Activated naive CD4-positive, alpha-beta T cell treated with anti-CD3 and anti-CD28 coated beads, Interleukin-2, amount 10 ng/mL, durations not matched to agents 7 days and 5 days (primary cell): ENCODE measurements around the gene ABCB8.
A peak's percentile ranks its signal among the peaks of the same experiment; 100 is the strongest.
"Not testable (repeated sequence)": the region's sequence is repeated elsewhere in the genome, so short reads cannot be mapped to it uniquely, and the experiment has no call there.

Experiments used
- CTCF ChIA-PET: fragments of 350-600 bp; sonication (Branson Sonifier 250); formaldehyde crosslinking; loops from one replicate; lab custom pipeline; 2021; ENCODE audit warnings: antibody characterized with exemption; lab: Charles Lee
- DNase-seq: peaks from one replicate; pipeline ENCODE4 v3.0.0-alpha.2; 2020
- H3K27ac Mint-ChIP-seq: one replicate; pipeline ENCODE4 v1.8.0; 2021; ENCODE audit warnings: mild to moderate bottlenecking, moderate library complexity, mixed read lengths
- H3K27me3 Mint-ChIP-seq: one replicate; pipeline ENCODE4 v1.8.0; 2021; ENCODE audit warnings: mild to moderate bottlenecking, mixed read lengths
- H3K36me3 Mint-ChIP-seq: one replicate; pipeline ENCODE4 v1.8.0; 2021; ENCODE audit warnings: mixed read lengths
- H3K4me1 Mint-ChIP-seq: one replicate; pipeline ENCODE4 v1.8.0; 2021; ENCODE audit warnings: mixed read lengths
- H3K4me3 Mint-ChIP-seq: one replicate; pipeline ENCODE4 v1.8.0; 2021; ENCODE audit warnings: mild to moderate bottlenecking, moderate library complexity, mixed read lengths
- H3K9me3 Mint-ChIP-seq: one replicate; pipeline ENCODE4 v1.8.0; 2021; ENCODE audit warnings: mixed read lengths

ABCB8 gene

GRCh38 chr7:151005566-151005965 is 22.7 kb upstream of the ABCB8 start:
- Mint-ChIP-seq H3K36me3 (peaks cover 25% of the 10 kb centered on the region), H3K27me3 (no peaks in the 10 kb centered on the region), H3K4me3 (no peak overlapping the region), H3K4me1 (peaks cover 46% of the 10 kb centered on the region), H3K9me3 (no peaks in the 10 kb centered on the region), H3K27ac (no peak overlapping the region)
- CTCF ChIA-PET, result interaction anchor here (0.7 to 3.7 kb wide), 4 partner anchors 13 to 55 kb away, joined by 3 to 15 read pairs (median 6); no protein-coding TSS in a partner anchor
- no peak for DNase-seq

DNA sequence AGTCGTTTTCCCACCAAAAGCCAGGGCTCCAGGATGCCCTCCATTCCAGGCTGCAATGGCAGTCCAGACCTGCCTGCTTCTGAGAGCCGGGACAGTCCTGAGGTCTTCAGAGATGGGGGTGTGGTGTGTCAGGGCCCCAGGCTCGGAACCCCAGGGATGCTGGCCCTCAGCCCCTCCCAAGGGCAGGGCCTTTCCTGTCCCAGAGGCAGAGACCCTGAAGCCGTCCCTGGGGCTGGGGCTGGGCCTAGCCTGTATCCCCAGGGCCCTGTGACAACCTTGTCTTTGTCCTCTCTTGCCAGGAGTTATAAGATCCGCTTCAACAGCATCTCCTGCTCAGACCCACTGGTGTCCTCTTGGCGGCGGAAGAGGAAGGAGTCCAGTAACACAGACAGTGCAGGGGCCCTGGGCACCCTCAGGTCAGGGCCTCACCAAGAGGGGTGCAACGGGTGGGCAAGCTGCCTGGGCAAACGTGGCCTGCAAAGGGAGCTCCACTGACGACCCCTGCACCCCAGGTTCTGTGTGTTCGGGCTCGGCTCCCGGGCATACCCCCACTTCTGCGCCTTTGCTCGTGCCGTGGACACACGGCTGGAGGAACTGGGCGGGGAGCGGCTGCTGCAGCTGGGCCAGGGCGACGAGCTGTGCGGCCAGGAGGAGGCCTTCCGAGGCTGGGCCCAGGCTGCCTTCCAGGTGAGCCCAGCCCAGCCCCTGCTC is 21.5 kb upstream of the ABCB8 start:
- DNase-seq, result no peak
- Mint-ChIP-seq H3K4me1 (peaks cover 53% of the 10 kb centered on the region), H3K27me3 (no peaks in the 10 kb centered on the region), H3K27ac (peak overlapping the region; percentile 78), H3K4me3 (no peak overlapping the region), H3K36me3 (peaks cover 22% of the 10 kb centered on the region), H3K9me3 (no peaks in the 10 kb centered on the region)
- CTCF ChIA-PET, result interaction anchor here (1.5 to 4.3 kb wide), 5 partner anchors 12 to 44 kb away, joined by 3 to 33 read pairs (median 9); partner anchors contain the start of gene NOS3

DNA sequence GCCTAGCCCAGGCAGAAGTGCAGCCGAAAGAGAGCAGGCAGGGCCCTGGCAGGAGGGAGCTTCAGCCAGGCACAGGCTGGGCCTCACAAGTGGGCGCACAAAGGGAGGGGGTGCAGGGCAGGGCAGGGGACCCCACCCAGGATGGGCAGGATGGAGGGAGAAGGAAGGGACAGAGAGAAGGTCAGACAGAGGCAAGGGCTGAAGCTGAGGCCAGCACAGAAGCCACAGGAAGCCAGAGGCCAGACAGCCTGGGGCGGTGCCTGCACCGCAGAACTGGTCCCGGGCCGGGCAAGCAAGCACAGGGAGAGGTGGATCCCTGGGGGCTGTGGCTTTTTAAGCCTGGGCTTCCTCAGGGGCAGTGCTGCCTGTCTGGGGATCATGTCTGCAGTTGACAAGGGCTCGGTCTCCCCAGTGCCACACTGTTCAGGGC is 20.8 kb upstream of the ABCB8 start:
- no peak for DNase-seq
- Mint-ChIP-seq H3K36me3 (peaks cover 25% of the 10 kb centered on the region), H3K9me3 (no peaks in the 10 kb centered on the region), H3K4me1 (peaks cover 61% of the 10 kb centered on the region), H3K4me3 (peak overlapping the region; percentile 65), H3K27ac (peak overlapping the region; percentile 90), H3K27me3 (no peaks in the 10 kb centered on the region)
- CTCF ChIA-PET, result interaction anchor here (0.8 to 4.3 kb wide), 9 partner anchors 11 to 103 kb away, joined by 3 to 33 read pairs (median 5); partner anchors contain the start of gene NOS3

GRCh38 chr7:151008143-151008510 is 20.1 kb upstream of the ABCB8 start:
- Mint-ChIP-seq H3K4me3 (peak overlapping the region; percentile 65), H3K9me3 (no peaks in the 10 kb centered on the region), H3K4me1 (peaks cover 67% of the 10 kb centered on the region), H3K27me3 (no peaks in the 10 kb centered on the region), H3K27ac (peak overlapping the region; percentile 90), H3K36me3 (peaks cover 29% of the 10 kb centered on the region)
- DNase-seq, result peak; percentile 59
- CTCF ChIA-PET, result interaction anchor here (0.8 to 4.3 kb wide), 12 partner anchors 10 to 130 kb away, joined by 3 to 33 read pairs (median 4); partner anchors contain the start of gene NOS3

- Mint-ChIP-seq H3K27me3 (no peaks in the 10 kb centered on the region), H3K27ac (peak overlapping the region; percentile 90), H3K4me1 (peaks cover 71% of the 10 kb centered on the region), H3K4me3 (peak overlapping the region; percentile 65), H3K36me3 (peaks cover 29% of the 10 kb centered on the region), H3K9me3 (no peaks in the 10 kb centered on the region)
- CTCF ChIA-PET, result interaction anchor here (0.9 to 4.3 kb wide), 13 partner anchors 10 to 131 kb away, joined by 3 to 33 read pairs (median 5); partner anchors contain the start of genes ABCB8 and NOS3
- peak; percentile 72 for DNase-seq
Measured at GRCh38 chr7:151008511-151009323, 19.5 kb upstream of the ABCB8 start.

GRCh38 chr7:151009327-151010036 is 18.8 kb upstream of the ABCB8 start:
- CTCF ChIA-PET, result interaction anchor here (1.4 to 4.3 kb wide), 8 partner anchors 9 to 101 kb away, joined by 3 to 33 read pairs (median 13); partner anchors contain the start of gene ABCB8
- peaks cover 79% of the 10 kb centered on the region for H3K4me1 Mint-ChIP-seq
- peaks cover 31% of the 10 kb centered on the region for H3K36me3 Mint-ChIP-seq
- H3K27ac Mint-ChIP-seq, result peak overlapping the region; percentile 94
- no peaks in the 10 kb centered on the region for H3K9me3 Mint-ChIP-seq
- no peaks in the 10 kb centered on the region for H3K27me3 Mint-ChIP-seq
- no peak for DNase-seq
- H3K4me3 Mint-ChIP-seq, result no peak overlapping the region

- no peak for DNase-seq
- H3K9me3 Mint-ChIP-seq, result no peaks in the 10 kb centered on the region
- peaks cover 84% of the 10 kb centered on the region for H3K4me1 Mint-ChIP-seq
- H3K4me3 Mint-ChIP-seq, result peak overlapping the region; percentile 73
- no peaks in the 10 kb centered on the region for H3K27me3 Mint-ChIP-seq
- peak overlapping the region; percentile 94 for H3K27ac Mint-ChIP-seq
- peaks cover 31% of the 10 kb centered on the region for H3K36me3 Mint-ChIP-seq
- CTCF ChIA-PET, result interaction anchor here (1.4 to 4.3 kb wide), 7 partner anchors 8 to 101 kb away, joined by 3 to 33 read pairs (median 16); partner anchors contain the start of gene ABCB8
Measured at GRCh38 chr7:151010037-151010306, 18.3 kb upstream of the ABCB8 start.

GRCh38 chr7:151010307-151011096 is 17.7 kb upstream of the ABCB8 start:
- H3K36me3 Mint-ChIP-seq, result peaks cover 37% of the 10 kb centered on the region
- no peaks in the 10 kb centered on the region for H3K9me3 Mint-ChIP-seq
- peak overlapping the region; percentile 94 for H3K27ac Mint-ChIP-seq
- no peaks in the 10 kb centered on the region for H3K27me3 Mint-ChIP-seq
- H3K4me3 Mint-ChIP-seq, result peak overlapping the region; percentile 73
- H3K4me1 Mint-ChIP-seq, result peaks cover 89% of the 10 kb centered on the region
- peak; percentile 73 for DNase-seq
- CTCF ChIA-PET, result interaction anchor here (0.7 to 4.3 kb wide), 14 partner anchors 8 to 113 kb away, joined by 3 to 33 read pairs (median 5); partner anchors contain the start of genes ABCB8 and NOS3

DNA sequence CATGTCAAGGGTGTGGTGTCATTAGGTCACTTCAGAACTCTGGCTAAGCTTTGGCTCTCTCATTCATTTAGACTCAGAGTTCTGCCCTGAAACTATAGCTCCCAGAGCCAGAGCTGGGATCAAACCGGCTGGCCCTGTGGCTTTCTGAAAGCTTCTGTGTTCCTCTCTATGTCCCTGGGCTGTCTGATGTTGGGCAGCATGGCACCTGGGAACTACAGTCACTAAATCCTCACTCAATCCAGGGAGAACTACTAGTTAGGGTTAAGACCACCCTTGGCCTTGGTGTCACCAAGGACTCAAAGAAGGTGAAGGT is 17.2 kb upstream of the ABCB8 start:
- peaks cover 34% of the 10 kb centered on the region for H3K36me3 Mint-ChIP-seq
- peak overlapping the region; percentile 73 for H3K4me3 Mint-ChIP-seq
- H3K27ac Mint-ChIP-seq, result peak overlapping the region; percentile 94
- no peaks in the 10 kb centered on the region for H3K9me3 Mint-ChIP-seq
- CTCF ChIA-PET, result interaction anchor here (0.7 to 4.3 kb wide), 14 partner anchors 7 to 113 kb away, joined by 3 to 33 read pairs (median 5); partner anchors contain the start of genes ABCB8 and NOS3
- H3K4me1 Mint-ChIP-seq, result peaks cover 89% of the 10 kb centered on the region
- H3K27me3 Mint-ChIP-seq, result no peaks in the 10 kb centered on the region
- DNase-seq, result no peak

DNA sequence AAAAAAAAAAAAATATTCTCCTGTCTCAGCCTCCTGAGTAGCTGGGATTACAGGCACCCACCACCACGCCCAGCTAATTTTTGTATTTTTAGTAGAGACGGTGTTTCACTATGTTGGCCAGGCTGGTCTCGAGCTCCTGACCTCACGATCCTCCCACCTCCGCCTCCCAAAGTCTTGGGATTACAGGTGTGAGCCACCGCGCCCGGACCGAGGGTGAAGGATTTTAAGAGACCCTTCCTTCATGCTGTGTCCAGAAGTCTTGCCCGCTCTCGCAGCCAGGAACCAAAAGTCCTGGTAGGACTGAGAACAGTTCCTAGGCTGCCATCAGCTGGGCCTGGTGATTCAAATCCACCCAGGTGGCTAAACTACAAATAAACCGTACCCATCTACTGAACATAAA is 16.6 kb upstream of the ABCB8 start:
- not testable (repeated sequence) for H3K27me3 Mint-ChIP-seq, DNase-seq, H3K9me3 Mint-ChIP-seq
- H3K27ac Mint-ChIP-seq, result peak overlapping the region; percentile 94
- peaks cover 91% of the 10 kb centered on the region for H3K4me1 Mint-ChIP-seq
- CTCF ChIA-PET, result interaction anchor here (0.7 to 4.1 kb wide), 9 partner anchors 9 to 113 kb away, joined by 3 to 21 read pairs (median 5); no protein-coding TSS in a partner anchor
- peaks cover 33% of the 10 kb centered on the region for H3K36me3 Mint-ChIP-seq
- H3K4me3 Mint-ChIP-seq, result peak overlapping the region; percentile 53

DNA sequence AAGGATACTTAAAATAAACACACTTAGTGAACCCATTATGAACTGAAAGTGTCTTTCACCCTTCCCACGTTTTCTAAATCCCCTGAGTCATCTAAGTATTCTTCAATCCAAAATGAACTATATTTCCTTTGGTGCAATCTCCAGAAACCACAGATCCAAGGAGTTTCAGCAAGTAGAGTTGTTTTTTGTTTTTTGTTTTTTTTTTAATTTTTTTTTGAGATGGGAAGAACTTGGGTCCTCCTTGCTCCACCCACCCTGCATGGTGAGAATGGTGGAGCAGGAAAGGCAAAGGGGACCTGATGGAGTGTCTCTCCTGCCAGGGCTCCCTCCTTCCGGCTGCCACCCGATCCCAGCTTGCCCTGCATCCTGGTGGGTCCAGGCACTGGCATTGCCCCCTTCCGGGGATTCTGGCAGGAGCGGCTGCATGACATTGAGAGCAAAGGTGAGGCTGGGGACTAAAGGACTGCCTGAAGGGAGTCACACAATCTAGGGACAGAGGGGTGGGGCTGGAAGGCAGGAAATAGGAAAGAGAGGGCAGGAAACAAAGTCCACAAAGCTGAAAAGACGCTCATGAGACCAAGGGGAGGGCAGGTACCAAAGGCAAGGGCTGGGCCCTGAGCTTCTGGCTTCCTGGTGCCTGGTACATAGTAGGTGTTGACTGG is 16.1 kb upstream of the ABCB8 start:
- CTCF ChIA-PET, result interaction anchor here (0.7 to 4.1 kb wide), 6 partner anchors 27 to 114 kb away, joined by 3 to 21 read pairs (median 6); no protein-coding TSS in a partner anchor
- peaks cover 4% of the 10 kb centered on the region for H3K27me3 Mint-ChIP-seq
- H3K4me3 Mint-ChIP-seq, result peak overlapping the region; percentile 72
- no peaks in the 10 kb centered on the region for H3K9me3 Mint-ChIP-seq
- H3K36me3 Mint-ChIP-seq, result peaks cover 33% of the 10 kb centered on the region
- no peak for DNase-seq
- H3K4me1 Mint-ChIP-seq, result peaks cover 92% of the 10 kb centered on the region
- peak overlapping the region; percentile 94 for H3K27ac Mint-ChIP-seq

- Mint-ChIP-seq H3K9me3 (no peaks in the 10 kb centered on the region), H3K27me3 (peaks cover 6% of the 10 kb centered on the region), H3K36me3 (peaks cover 34% of the 10 kb centered on the region), H3K4me1 (peaks cover 92% of the 10 kb centered on the region), H3K27ac (peak overlapping the region; percentile 94), H3K4me3 (peak overlapping the region; percentile 72)
- CTCF ChIA-PET, result interaction anchor here (0.8 to 4.1 kb wide), 5 partner anchors 28 to 115 kb away, joined by 3 to 21 read pairs (median 7); no protein-coding TSS in a partner anchor
- no peak for DNase-seq
Measured at GRCh38 chr7:151012911-151013347, 15.3 kb upstream of the ABCB8 start.
